Activated CD4-positive, alpha-beta T cell treated with anti-CD3 and anti-CD28 coated beads, Interleukin-2, amount 50 U/mL, for 1 hour (primary cell): ENCODE data around the gene LRRC30.
"Not testable (repeated sequence)": the region's sequence is repeated elsewhere in the genome, so short reads cannot be mapped to it uniquely, and the experiment has no call there.

Experiments used
- DNase-seq: peaks from one replicate; pipeline ENCODE4 v3.0.0-alpha.2; 2020

Gene LRRC30

DNA sequence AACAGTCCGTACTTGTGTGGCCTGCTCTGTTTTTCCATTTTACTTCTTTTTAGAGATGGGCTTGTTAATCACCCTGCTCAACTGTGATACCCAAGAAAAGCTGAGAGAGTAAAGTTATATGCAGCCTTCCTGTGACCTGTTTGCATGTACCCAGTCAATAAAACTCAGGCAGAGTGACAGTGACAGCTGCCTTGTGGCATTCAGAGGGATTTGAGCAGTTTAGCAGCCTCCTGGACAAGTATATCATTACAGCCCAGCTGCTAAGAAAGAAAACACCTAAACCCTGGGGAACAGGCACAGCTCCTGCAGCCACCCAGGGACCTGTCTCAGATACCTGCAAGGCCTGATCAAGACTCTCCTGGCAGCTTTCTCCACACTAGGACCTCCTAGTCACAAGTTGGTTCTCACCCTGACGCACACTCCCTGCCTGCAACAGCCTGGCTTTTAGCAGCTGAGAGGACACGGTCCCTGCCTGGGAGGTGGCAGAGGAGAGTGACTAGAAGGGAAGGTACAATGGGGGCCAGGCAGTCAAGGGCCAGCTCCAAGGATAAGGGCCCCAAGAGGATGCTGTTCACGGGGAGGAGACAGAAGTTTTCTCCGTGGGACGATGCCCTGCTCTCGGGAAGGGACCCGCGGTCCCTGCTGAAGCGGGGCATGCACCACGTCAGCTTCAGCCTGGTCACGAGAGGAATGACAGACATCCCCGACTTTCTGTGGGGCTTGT, at the start of gene LRRC30:
Gene LRRC30, plus strand, starts transcription at position 464 of the 724 bp plus-strand sequence. Its CDS starts 50 bp downstream, at position 514.
- DNase-seq, result no peak

DNA sequence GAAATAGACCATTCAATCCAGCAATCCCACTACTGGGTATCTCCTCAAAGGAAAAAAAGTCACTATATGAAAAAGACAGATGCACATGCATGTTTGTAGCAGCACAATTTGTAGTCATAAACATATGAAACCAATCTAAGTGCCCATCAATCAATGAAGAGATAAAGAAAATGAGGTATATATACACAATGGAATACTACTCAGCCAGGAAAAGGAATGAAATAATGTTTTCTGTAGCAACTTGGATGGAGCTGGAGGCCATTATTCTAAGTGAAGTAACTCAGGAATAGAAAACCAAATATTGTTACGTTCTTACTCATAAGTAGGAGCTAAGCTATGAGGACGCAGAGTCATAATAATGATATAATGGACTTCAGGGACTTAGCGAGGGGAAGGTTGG, 45.2 kb upstream of the LRRC30 start:
- DNase-seq, result no peak

DNA sequence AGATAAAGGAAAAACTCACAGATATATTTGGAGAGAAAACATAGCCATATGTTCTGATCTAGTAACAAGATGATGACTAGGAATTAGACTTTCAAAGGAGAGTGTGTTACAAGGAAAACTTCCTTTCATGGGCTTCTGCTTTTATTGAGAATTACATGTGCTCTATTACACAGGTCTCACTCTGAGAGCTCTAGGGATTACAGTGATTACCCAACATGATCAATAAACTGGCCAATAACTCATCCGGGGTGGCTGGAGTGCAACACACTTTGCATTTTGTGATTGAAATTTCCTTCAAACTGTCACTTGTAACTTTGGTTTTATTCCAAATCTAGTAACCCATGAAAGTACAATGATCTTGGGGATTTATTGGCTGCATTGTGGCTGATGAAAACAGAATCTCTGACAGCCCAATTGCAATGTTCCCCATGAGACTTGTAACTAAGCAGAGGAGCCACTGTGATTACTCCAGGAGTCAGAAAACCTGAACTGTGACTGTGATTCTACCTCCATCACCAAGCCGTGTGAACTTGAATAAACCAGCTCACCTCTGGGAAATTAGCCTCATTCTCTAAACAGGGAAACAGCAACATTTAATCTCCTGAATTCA, 40.2 kb upstream of the LRRC30 start:
- DNase-seq, result no peak

DNA sequence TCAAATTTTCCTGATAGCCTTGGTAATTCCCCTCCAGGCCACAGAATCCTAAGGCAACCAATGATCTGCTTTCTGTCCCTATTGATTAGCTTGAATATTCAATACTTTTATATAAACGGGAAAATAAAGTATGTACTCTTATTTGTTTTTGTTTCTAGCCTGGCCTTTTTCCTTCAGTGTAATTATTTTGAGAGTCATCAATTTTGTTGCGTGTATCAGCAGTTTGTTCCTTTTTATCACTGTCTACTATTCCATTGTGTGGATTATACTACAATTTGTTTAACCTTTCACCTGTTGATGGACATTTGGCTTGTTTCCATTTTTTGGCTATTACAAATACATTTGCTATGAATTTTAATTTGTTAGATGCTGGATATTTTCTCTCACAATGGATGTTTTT, 39.2 kb upstream of the LRRC30 start:
- DNase-seq, result no peak

DNA sequence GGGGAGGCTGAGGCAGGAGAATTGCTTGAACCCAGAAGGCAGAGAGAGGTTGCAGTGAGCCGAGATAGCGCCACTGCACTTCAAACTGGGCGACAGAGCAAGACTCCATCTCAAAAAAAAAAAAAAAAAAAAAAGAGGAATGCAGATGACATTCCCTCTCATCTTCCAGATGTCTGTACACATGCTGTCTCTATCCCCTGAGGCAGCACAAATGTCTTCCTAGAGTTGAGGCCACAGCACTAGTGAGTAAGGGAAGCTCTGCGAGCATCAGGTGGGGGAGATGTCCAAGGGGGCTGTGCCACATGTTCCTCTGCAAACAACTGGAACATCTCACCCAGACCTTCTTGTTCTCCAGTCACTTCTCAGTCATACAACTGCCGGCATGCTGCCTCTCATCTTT, 35.6 kb upstream of the LRRC30 start:
- no peak for DNase-seq

DNA sequence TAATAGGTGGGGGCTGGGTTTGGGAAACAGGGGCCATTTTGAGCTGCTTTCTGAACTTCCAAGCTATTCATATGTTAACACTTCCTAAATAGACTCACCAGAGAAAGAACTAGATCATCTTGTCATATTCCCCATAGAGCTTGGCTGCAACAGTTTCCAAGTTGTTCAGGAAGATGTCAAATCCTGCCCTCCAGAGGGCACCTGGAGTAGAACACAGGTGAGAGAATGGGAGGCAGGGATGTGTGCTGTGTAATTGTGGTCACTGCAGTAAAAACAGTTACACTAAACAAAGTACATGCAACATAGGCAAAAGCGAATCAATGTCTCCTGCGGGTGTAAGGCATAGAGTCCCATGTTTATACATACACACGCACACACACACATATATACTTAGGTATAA, 34.5 kb upstream of the LRRC30 start:
- no peak for DNase-seq

DNA sequence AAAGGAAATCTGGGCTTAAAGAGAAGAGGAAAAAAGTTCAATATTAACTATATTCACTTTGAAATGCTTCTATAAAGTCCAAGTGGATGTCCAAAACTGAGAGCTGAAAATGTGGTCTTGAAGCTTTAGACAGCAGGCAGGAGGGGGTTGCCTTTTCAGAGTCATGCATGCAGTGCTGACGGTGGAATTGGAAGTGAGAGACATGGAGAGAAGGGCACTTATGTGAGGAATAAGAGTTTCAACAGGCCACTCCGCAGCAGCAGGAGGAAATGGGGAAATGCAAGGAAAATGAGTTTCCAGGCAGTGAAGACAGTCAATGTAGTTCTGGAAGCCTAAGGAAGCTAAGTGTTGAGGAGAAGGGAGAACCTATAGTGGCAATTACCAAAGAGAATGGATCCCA, 33.0 kb upstream of the LRRC30 start:
- DNase-seq, result no peak

DNA sequence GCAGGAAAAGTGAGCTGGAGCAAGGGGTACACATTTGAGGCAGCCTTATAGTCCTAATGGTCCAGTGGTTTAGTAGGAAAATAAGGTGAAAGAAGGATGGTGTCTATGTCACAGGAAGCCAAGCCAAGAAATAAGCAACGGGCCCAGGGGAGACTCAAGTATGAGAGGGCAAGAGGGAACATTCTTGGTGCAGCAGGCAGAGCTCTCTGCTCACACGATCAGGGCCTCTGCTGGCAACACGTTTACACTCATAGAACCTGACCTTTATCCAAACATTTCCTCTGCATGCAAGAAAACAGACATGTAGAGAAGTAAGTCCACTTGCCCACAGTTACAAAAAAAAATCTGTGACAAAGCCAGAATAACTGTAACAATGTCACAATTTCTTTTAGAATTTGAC, 32.6 kb upstream of the LRRC30 start:
- DNase-seq, result no peak

DNA sequence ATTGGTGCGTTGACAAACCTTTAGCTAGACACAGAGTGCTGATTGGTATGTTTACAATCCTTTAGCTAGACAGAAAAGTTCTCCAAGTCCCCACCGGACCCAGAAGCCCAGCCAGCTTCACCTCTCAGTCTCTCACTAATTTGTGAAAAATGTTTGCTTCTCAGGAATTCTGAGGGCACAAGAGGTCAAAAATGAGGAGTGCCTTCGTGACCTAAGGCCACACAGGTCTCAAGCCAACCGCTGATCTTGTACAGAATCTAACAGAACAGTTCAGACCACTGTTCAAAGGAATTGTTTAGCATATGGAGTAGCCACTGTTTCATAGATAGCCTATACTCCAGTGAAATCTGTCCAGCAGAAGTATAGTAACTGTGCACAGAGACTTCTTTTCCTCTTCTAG, 29.8 kb upstream of the LRRC30 start:
- no peak for DNase-seq

DNA sequence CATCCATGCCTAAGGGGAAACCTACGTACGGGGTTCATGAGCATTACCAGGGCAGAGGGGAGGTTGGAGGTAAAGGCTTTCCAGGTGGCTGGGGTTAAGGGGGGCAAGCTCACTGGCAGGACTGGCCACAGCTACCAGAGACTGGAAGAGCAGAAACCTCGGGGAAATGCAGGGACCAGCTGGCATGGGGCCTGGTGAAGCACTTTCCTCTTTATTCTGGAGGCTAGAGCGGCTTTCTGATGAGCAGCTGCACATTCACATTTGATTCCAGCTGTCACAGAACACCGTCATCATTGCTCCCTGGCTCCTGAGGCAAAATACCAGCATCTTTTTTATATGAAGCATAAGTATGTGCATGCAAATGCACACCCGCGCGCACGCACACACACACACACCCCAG, 28.7 kb upstream of the LRRC30 start:
- no peak for DNase-seq

DNA sequence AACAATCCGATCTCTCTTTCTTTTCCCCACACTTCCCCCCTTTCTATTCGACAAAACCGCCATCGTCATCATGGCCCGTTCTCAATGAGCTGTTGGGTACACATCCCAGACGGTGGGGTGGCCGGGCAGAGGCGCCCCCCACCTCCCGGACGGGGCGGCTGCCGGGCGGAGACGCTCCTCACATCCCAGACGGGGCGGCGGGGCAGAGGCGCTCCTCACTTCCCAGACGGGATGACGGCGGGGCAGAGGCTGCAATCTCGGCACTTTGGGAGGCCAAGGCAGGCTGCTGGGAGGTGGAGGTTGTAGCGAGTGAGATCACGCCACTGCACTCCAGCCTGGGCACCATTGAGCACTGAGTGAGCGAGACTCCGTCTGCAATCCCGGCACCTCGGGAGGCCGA, 27.3 kb upstream of the LRRC30 start:
- not testable (repeated sequence) for DNase-seq

DNA sequence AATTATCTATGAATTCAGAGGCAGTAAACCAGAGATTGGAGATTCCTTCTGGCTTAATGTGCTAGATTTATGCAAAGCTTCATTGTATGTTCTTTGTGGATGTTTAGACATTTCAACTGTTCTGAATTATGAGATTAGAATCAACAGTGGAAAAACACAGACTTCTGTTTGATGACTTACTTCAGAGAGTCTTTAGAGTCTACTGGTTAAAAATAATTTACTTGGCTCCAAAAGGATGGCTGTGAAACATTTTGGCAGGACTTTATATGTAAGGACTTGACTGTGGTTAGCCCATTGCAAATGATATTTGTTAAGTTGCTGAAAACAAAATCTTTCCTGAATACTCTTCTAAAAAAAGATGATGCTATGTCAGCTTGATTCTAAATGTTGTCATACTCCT, 25.5 kb upstream of the LRRC30 start:
- DNase-seq, result no peak

DNA sequence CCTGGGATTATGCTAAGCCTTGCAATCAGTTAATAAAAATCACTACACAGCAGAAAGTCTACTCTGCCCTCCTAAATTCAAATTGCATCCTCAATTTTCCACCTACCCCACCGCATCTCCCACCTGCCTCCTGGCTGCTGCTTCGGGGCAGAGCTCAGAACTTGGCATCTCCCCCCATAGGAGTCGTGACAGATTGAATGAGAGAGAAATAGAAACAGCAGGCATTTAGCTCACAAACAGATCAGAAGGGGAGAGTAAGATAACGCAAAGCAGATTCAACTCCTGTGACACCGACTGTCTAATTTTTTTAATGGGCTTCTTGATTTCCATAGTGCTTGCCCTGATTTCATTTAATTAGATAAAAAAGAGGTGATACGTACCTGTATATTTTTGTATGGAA, 24.7 kb upstream of the LRRC30 start:
- DNase-seq, result no peak

DNA sequence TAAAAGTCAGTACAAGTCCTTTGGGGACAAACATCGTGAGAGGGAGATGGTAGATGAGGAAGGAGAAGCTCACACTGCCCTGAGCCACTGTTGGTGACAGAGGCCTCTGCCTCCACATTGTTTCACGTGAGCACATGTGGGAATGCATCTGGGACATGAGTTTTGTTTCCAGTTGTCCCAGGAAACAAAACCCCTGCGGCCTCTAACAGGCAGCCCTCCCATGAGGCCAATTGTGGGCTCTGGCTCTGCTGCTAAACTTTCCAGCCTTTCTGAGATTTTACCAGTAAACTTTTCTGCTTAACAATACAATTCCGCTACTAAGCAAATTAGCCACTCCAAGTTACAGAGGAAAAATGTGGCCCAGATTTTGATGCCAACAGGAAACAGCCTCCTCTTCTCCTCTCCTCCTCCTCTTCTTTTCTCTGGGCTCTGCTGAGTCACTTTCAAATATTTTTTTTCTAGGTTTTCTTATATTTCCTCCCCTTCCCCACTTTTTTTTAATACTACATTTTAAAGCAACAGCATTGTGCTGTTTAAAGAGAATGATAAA, 23.4 kb upstream of the LRRC30 start:
- DNase-seq, result no peak

DNA sequence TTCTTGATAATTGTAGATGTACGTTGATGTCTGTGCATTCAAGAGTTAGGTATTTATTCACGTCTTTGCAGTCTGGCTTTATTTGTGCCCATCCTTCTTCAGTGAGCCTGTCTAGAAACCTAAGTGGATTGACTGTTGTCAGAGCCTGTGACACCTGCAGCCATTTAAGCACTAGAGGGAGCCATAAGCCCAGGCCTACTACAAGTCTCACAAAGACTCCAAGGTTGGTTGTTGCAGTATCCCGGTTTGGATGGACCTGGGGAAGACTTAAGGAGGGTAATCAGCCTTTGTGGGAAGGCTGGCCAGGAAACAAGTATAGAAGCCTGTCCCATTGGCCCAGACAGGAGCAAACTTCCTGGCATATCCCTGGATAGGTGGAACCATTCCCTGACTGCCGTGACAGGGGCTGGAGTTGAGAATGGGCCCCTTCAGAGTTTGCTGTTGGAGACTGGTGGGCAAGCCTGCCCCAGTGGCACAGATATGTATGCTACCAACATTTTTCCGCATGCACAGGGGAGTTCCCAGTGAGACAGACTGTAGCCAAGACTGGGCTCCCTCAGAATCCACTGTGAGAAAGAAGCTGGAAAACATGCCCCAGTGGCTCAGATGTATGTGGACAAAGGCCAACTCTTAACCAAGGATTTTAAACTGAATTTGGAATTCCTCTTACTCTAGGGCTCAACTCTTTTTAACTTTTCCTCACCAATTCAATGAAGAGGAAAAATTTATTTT, 9.3 kb upstream of the LRRC30 start:
- no peak for DNase-seq

DNA sequence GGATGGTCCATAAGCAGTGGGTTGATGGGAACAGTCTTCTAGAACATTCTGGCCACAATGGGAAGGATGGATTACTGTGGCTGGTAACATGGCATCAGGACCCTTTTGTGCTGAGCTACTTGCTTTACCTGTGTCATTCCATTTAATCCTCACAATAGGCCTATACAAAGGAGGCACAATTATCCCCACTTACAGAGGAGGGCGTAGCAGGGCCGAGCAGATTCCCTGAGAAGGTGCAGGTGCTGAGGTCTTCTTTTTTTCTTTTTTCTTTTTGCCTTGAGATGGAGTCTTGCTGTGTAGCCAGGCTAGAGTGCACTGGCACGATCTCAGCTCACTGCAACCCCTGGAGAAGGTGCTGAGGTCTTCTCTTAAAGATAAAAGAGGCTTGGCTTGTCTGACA, 6.7 kb upstream of the LRRC30 start:
- no peak for DNase-seq

DNA sequence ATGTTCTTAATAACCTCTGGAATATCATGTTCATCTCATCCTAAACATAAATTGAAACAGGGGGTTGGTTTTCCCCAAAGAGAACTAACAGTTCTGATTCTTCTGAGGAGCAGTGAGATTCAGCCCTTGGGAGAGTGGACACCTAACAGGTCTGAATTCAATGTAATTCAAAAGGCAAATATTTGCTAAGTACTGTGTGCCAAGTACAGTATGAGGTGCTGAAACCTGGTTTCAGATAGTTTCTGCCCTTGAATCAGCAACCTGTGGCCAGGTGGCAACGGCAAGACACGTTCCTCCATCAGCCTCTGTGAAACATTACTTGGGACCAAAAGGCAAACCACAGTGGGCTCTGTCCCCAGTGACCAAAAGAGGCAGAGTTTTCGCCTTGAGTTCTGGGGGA, 1.3 kb downstream of the LRRC30 start:
- no peak for DNase-seq

DNA sequence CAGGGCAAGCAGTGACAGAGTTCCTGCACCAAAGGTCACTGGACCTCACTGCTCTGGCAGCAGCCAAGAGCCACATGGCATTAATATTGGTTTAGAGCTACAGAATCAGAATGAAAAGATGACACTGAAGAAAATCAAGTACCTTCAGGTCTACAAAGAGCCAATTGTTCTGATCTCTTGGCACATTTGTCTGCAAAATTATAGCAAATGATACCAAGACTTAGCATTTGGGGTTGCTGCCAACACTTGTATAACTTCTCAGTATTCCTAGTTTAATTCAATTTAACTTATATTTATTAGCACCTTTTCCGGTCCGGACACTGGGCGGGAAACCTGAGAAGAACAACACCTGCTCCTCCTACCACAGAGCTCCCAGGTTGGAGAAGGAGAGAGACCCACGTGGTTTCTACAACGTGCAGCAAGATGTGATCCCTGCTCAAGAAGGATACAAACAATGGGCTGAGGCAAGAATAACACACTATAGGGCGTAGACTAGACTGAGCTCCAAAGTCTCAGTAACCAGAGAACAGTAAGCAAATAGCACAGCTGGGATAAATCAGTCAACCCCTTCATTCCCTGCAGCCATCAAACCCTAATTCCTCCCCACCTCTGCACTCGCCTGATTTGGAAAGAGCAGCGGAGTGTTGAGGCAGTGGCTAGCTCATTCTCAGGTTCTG, 2.4 kb downstream of the LRRC30 start:
- DNase-seq, result no peak

DNA sequence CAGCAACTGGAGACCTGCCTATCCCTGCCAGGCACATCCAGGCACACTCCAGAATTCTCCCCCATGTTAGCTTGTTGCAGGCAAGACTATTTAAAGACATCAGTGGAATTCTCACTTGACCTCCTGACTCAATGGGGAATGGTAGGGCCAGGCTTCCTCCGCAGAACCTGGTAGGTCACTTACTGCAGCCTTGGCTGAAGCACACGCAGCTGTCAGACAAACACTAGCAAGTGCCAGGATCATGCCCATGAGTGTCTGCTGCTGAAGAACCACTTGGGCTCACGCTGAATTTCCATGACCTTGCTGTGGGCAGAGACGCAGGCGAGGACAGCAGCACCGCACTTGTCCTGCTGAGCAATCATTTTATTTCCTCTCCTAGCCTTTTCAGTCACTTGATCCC, 3.2 kb downstream of the LRRC30 start:
- no peak for DNase-seq

DNA sequence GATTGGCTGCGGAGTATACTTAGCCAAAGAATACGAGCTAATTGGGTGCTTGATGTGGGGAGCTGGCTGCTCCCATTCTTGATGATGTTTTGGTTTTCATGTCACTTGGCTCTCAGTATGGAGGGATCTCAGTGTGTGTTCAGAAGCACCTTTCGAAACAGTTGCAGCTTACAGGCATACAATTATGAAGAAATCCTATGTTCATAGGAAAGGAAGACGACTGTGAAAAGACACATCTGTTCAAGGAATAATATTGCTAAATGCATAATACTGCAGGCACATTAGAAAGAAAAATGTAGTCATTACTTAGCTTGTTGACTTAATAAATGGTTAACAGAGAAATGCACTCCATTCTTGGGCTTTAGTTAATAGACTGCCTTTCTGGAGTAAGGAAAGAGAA, 4.1 kb downstream of the LRRC30 start:
- DNase-seq, result no peak

DNA sequence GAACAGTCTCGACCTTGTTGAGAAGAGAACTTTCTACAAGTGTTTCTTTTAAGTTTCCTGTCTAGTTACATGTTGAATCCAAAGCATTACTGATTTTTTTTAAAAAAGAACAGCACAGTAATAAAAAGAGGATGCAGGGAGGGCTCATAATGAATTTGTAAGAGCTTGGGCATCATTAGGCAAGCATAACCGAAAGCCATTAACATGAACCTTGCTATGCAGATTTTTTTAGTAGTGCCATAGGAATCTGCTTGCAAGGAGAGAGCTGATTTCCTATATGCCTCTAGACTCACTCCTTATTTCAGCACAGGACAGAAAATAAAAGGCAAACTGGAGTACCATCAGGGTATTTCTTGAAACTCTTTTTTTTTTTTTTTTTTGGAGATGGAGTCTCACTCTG, 5.2 kb downstream of the LRRC30 start:
- DNase-seq, result no peak

DNA sequence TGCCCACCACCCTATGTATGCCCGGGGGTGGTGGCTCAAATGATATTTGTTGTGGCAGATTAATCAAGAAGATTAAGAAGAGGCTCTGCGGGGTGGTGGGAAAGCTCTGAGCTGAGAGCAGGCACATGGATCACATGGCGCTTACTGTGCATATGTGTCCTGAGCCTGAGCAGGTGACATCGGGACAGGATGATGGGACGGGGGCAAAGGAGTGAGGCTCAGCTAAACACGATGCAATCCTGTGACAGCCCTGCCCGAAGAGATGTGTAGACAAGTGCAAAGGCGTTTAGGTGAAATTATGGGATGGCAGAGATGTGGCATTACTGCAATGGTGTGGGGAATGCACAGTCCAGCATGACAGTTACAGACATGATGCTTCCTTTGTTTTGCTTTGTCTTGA, 6.0 kb downstream of the LRRC30 start:
- DNase-seq, result no peak

DNA sequence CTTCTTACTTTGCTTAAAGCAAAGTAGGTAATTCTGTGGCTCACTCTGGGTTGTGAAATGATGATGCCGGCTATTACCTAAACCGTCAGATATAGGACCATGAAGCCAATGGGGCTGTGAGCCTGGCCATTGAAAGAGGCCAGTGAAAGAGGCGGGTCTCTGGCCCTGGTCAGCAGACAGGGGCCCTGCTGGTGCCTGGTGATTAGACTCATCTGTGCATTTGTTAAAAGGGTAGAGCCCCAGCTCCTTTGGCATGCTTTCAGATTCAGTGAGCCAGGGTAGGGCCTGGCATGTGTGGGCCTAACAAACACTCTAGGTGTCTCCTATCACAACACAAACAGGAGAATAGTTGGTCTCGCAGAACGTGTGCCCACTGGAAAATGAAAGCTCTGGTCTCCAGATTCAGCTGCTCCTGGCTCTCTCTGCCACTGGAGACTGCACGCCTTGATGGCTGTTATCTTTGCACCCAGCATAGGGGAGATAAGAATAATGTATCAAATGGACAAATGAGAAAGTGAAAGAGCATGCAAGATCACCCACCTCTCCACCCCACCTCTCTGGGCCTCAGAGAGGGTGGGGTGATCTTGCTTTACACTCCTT, 6.9 kb downstream of the LRRC30 start:
- DNase-seq, result no peak
